PFSK-1 (cell line): ENCODE data around the gene CCDC80.

Experiments used
- FOXP2 ChIP-seq: optimal IDR thresholded peaks from 2 replicates; pipeline ENCODE3; 2011; ENCODE audit warnings: borderline replicate concordance, control low read depth, inconsistent platforms; ENCODE audit not compliant: insufficient read depth; ENCODE audit errors: extremely low read length, extremely low read depth
- POLR2AphosphoS5 ChIP-seq: IDR thresholded peaks from 2 replicates; pipeline ENCODE4 v1.6.1; 2012; ENCODE audit warnings: low read depth, mild to moderate bottlenecking, control low read depth, low read length, moderate library complexity
- REST ChIP-seq, 2 experiments: IDR thresholded peaks; 2 replicates each; pipeline versions ENCODE4 v1.6.1 to v1.8.0; 2011 to 2012; ENCODE audit warnings: low read depth in 2 of 2, low read length in 2 of 2, control low read depth in 1 of 2, inconsistent platforms in 1 of 2, mild to moderate bottlenecking in 1 of 2, moderate library complexity in 1 of 2; ENCODE audit not compliant: insufficient read depth in 1 of 2
- SIN3A ChIP-seq: IDR thresholded peaks from 2 replicates; pipeline ENCODE4 v1.6.1; 2012; ENCODE audit warnings: mild to moderate bottlenecking, low read length, moderate library complexity, borderline replicate concordance; ENCODE audit not compliant: insufficient read depth
- TAF1 ChIP-seq: IDR thresholded peaks from 2 replicates; pipeline ENCODE4 v1.6.1; 2012; ENCODE audit warnings: low read length, control low read depth, borderline replicate concordance; ENCODE audit not compliant: insufficient read depth

CCDC80 gene

GRCh38 chr3:112582244-112582874, 58.6 kb downstream of the CCDC80 start:
- TF ChIP-seq SIN3A = no peak
- TF ChIP-seq REST (IDR thresholded peaks at IDR 0.05; ENCODE audit: insufficient read depth in 1 of 2, low read depth in 2 of 2, low read length in 2 of 2) = no peak

- TF ChIP-seq POLR2AphosphoS5 = no peak
- no peak for TF ChIP-seq TAF1
- no peak for TF ChIP-seq REST (IDR thresholded peaks at IDR 0.05; ENCODE audit: insufficient read depth in 1 of 2, low read depth in 2 of 2, low read length in 2 of 2)
- no peak for TF ChIP-seq SIN3A
- no peak for TF ChIP-seq FOXP2
Observed at GRCh38 chr3:112579697-112580096, 61.2 kb downstream of the CCDC80 start.

- no peak for TF ChIP-seq SIN3A
- TF ChIP-seq REST (IDR thresholded peaks at IDR 0.05; ENCODE audit: insufficient read depth in 1 of 2, low read depth in 2 of 2, low read length in 2 of 2) = no peak
- TF ChIP-seq POLR2AphosphoS5 = no peak
- TF ChIP-seq FOXP2 = no peak
- no peak for TF ChIP-seq TAF1
Observed at GRCh38 chr3:112579232-112579631, 61.7 kb downstream of the CCDC80 start.

GRCh38 chr3:112572701-112573100, 68.2 kb downstream of the CCDC80 start:
- TF ChIP-seq SIN3A = no peak
- TF ChIP-seq REST (IDR thresholded peaks at IDR 0.05; ENCODE audit: insufficient read depth in 1 of 2, low read depth in 2 of 2, low read length in 2 of 2) = no peak
- no peak for TF ChIP-seq POLR2AphosphoS5
- no peak for TF ChIP-seq TAF1
- no peak for TF ChIP-seq FOXP2

- TF ChIP-seq POLR2AphosphoS5 (no peak), SIN3A (no peak), TAF1 (no peak), FOXP2 (no peak), REST (IDR thresholded peaks at IDR 0.05; ENCODE audit: insufficient read depth in 1 of 2, low read depth in 2 of 2, low read length in 2 of 2) (no peak)
Observed at GRCh38 chr3:112569265-112569664, 71.7 kb downstream of the CCDC80 start.
